ENCODE results near the gene ACVRL1. TPM values are rescaled to one million over a fixed set of nuclear protein-coding genes. Genes with fewer than 3 reads are reported as not detected.

The ACVRL1 gene
- total and polyA plus RNA-seq, 2 experiments from 2014 or later: 1.4 to 4.6 TPM

- H3K4me2 ChIP-seq: no peak overlapping the region
- TF ChIP-seq EZH2phosphoT487 (IDR thresholded peaks at IDR 0.05; ENCODE audit: low read depth, severe bottlenecking, unreplicated experiment): no peak
- no peak for TF ChIP-seq CTCF (IDR thresholded peaks at IDR 0.05; ENCODE audit: poor library complexity)
- no peak for TF ChIP-seq EZH2 (IDR thresholded peaks at IDR 0.05; ENCODE audit: borderline replicate concordance)
- H3K36me3 ChIP-seq (replicated peaks; ENCODE audit: insufficient read depth, low read depth): no peaks in the 10 kb centered on the region
- H3K4me1 ChIP-seq (ENCODE audit: insufficient read depth): peaks cover 24% of the 10 kb centered on the region
- no peak overlapping the region for H3K27ac ChIP-seq
- no peaks in the 10 kb centered on the region for H3K9me2 ChIP-seq (replicated peaks; ENCODE audit: insufficient read depth)
- H2AFZ ChIP-seq: no peak overlapping the region
- no peaks in the 10 kb centered on the region for H3K79me2 ChIP-seq
- H3K4me3 ChIP-seq: no peak overlapping the region
- no peaks in the 10 kb centered on the region for H3K27me3 ChIP-seq
- H3K9me3 ChIP-seq (ENCODE audit: low read depth): no peaks in the 10 kb centered on the region
- DNase-seq (ENCODE audit: low spot score): no peak
- WGBS (ENCODE audit: low lambda C conversion rate, missing lambda C conversion rate): 95% methylated on average over 2 of the region's 2 CpGs
- no peaks in the 10 kb centered on the region for H4K20me1 ChIP-seq (ENCODE audit: insufficient read depth, poor library complexity, severe bottlenecking)
These were observed 14.8 kb downstream of the ACVRL1 start for GRCh38 chr12:51922146-51922545.

GRCh38 chr12:51922762-51923505 is 15.6 kb downstream of the ACVRL1 start:
- Histone ChIP-seq H4K20me1 (ENCODE audit: insufficient read depth, poor library complexity, severe bottlenecking) (no peaks in the 10 kb centered on the region), H2AFZ (peak overlapping the region; percentile 29), H3K9me2 (replicated peaks; ENCODE audit: insufficient read depth) (no peaks in the 10 kb centered on the region), H3K9me3 (ENCODE audit: low read depth) (no peaks in the 10 kb centered on the region), H3K36me3 (replicated peaks; ENCODE audit: insufficient read depth, low read depth) (no peaks in the 10 kb centered on the region), H3K4me2 (peak overlapping the region; percentile 24), H3K27me3 (no peaks in the 10 kb centered on the region), H3K79me2 (no peaks in the 10 kb centered on the region), H3K4me1 (ENCODE audit: insufficient read depth) (peaks cover 18% of the 10 kb centered on the region), H3K27ac (no peak overlapping the region), H3K4me3 (no peak overlapping the region)
- no peak for DNase-seq (ENCODE audit: low spot score)
- no peak for TF ChIP-seq CTCF (IDR thresholded peaks at IDR 0.05; ENCODE audit: poor library complexity)
- TF ChIP-seq EZH2 (IDR thresholded peaks at IDR 0.05; ENCODE audit: borderline replicate concordance): no peak
- TF ChIP-seq EZH2phosphoT487 (IDR thresholded peaks at IDR 0.05; ENCODE audit: low read depth, severe bottlenecking, unreplicated experiment): no peak
- WGBS (ENCODE audit: low lambda C conversion rate, missing lambda C conversion rate): 69% methylated on average over 16 of the region's 16 CpGs

GRCh38 chr12:51923506-51924365 is 16.4 kb downstream of the ACVRL1 start:
- Histone ChIP-seq H3K27me3 (no peaks in the 10 kb centered on the region), H3K9me3 (ENCODE audit: low read depth) (no peaks in the 10 kb centered on the region), H2AFZ (peak overlapping the region; percentile 29), H3K9me2 (replicated peaks; ENCODE audit: insufficient read depth) (no peaks in the 10 kb centered on the region), H3K4me1 (ENCODE audit: insufficient read depth) (peaks cover 13% of the 10 kb centered on the region), H3K27ac (no peak overlapping the region), H3K4me3 (no peak overlapping the region), H3K36me3 (replicated peaks; ENCODE audit: insufficient read depth, low read depth) (no peaks in the 10 kb centered on the region), H4K20me1 (ENCODE audit: insufficient read depth, poor library complexity, severe bottlenecking) (no peaks in the 10 kb centered on the region), H3K4me2 (peak overlapping the region; percentile 24), H3K79me2 (no peaks in the 10 kb centered on the region)
- peak; percentile 73 for TF ChIP-seq CTCF (IDR thresholded peaks at IDR 0.05; ENCODE audit: poor library complexity)
- TF ChIP-seq EZH2phosphoT487 (IDR thresholded peaks at IDR 0.05; ENCODE audit: low read depth, severe bottlenecking, unreplicated experiment): no peak
- no peak for TF ChIP-seq EZH2 (IDR thresholded peaks at IDR 0.05; ENCODE audit: borderline replicate concordance)
- peak; percentile 67 for DNase-seq (ENCODE audit: low spot score)
- WGBS (ENCODE audit: low lambda C conversion rate, missing lambda C conversion rate): 44% methylated on average over 30 of the region's 31 CpGs
